Suprapubic skin (tissue), 3 donors: ENCODE results near the gene NELL1.

Source experiments
- CTCF ChIP-seq, 2 donors: fragments of 200-600 bp in 1 of 2; fragments of 450-650 bp in 1 of 2; sonication (generic) in 1 of 2; IDR thresholded peaks; one replicate each; pipeline ENCODE4 v1.5.1; 2016 to 2019; ENCODE audit warnings: antibody characterized with exemption in 2 of 2, mild to moderate bottlenecking in 1 of 2, moderate library complexity in 1 of 2
- EP300 ChIP-seq: sonication (generic); formaldehyde crosslinking; IDR thresholded peaks from one replicate; pipeline ENCODE4 v1.6.1; 2017; ENCODE audit warnings: antibody characterized with exemption
- POLR2A ChIP-seq, 2 donors: fragments of 450-650 bp; IDR thresholded peaks; one replicate each; pipeline ENCODE4 v1.6.1; 2017; ENCODE audit warnings: antibody characterized with exemption in 2 of 2, mild to moderate bottlenecking in 2 of 2, moderate library complexity in 2 of 2

- TF ChIP-seq POLR2A (IDR thresholded peaks at IDR 0.05) (no peak), EP300 (no peak), CTCF (IDR thresholded peaks at IDR 0.05) (no peak)
These were observed 913.4 kb downstream of the NELL1 start for GRCh38 chr11:21582791-21583190.
